Spleen (tissue), 7 donors: ENCODE results near the gene ZNF665.

Experiments used
- POLR2AphosphoS5 ChIP-seq, 3 donors: sonication (generic); formaldehyde crosslinking; IDR thresholded peaks; one replicate each; pipeline ENCODE4 v1.5.1; 2017; ENCODE audit warnings: antibody characterized with exemption in 3 of 3
- TF ChIP-seq, protein P1 (sequence below), 11 experiments: fragments of 200-600 bp in 7 of 11; fragments of 450-650 bp in 4 of 11; sonication (generic) in 4 of 11; IDR thresholded peaks in 8 of 11; conservative IDR thresholded peaks in 3 of 11; 1 replicate in 7 of 11; 2 replicates in 4 of 11; pipeline versions ENCODE4 v1.4.0 to v1.8.0; 2016 to 2021; ENCODE audit warnings: antibody characterized with exemption in 11 of 11, inconsistent platforms in 4 of 11, mild to moderate bottlenecking in 1 of 11
- donor health status: DM: no; HTN: no; CAD: no; lungs with moderate emphysema.
- donor health status: DM: no; HTN: no; CAD: no.
- donor health status: DM: no; HTN: no; CAD: no.

DNA sequence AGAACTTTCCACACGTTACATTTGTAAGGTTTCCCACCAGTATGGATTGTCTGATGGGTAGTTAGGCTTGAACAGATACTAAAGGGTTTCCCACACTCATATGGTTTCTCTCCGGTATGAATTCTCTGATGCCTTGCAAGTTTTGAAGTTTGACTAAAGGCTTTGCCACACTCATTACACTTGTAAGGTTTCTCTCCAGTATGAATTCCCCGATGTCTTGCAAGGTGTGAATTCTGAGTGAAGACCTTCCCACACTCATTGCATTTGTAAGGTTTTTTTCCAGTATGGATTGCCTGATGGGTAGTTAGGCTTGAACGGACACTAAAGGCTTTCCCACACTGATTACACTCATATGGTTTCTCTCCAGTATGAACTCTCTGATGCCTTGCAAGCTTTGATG is 52.8 kb downstream of the ZNF665 start:
- TF ChIP-seq POLR2AphosphoS5 (IDR thresholded peaks at IDR 0.05), result no peak
- TF ChIP-seq, protein P1, sequence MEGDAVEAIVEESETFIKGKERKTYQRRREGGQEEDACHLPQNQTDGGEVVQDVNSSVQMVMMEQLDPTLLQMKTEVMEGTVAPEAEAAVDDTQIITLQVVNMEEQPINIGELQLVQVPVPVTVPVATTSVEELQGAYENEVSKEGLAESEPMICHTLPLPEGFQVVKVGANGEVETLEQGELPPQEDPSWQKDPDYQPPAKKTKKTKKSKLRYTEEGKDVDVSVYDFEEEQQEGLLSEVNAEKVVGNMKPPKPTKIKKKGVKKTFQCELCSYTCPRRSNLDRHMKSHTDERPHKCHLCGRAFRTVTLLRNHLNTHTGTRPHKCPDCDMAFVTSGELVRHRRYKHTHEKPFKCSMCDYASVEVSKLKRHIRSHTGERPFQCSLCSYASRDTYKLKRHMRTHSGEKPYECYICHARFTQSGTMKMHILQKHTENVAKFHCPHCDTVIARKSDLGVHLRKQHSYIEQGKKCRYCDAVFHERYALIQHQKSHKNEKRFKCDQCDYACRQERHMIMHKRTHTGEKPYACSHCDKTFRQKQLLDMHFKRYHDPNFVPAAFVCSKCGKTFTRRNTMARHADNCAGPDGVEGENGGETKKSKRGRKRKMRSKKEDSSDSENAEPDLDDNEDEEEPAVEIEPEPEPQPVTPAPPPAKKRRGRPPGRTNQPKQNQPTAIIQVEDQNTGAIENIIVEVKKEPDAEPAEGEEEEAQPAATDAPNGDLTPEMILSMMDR (IDR thresholded peaks at IDR 0.05 in 8 of 11, conservative IDR thresholded peaks at IDR 0.05 in 3 of 11), result no peak
